ENCODE measurements around the gene ADAM23. TPM values are rescaled to one million over a fixed set of nuclear protein-coding genes. Genes with fewer than 3 reads are reported as not detected.

ADAM23 gene
- total and polyA plus RNA-seq, 2 experiments from 2014 or later = 1.8 to 4.4 TPM

- WGBS, 2 experiments (ENCODE audit: low coverage in 1 of 2, low lambda C conversion rate in 2 of 2, missing lambda C conversion rate in 2 of 2) = 84 to 85% methylated on average over 7 of the region's 7 CpGs
- H3K9ac ChIP-seq = no peak overlapping the region
- TF ChIP-seq EZH2 (IDR thresholded peaks at IDR 0.05; ENCODE audit: insufficient read depth, poor library complexity, severe bottlenecking) = no peak
- TF ChIP-seq EZH2phosphoT487 (IDR thresholded peaks at IDR 0.05; ENCODE audit: insufficient read depth, low read depth) = no peak
- no peaks in the 10 kb centered on the region for H3K4me1 ChIP-seq (ENCODE audit: insufficient read depth)
- no peak overlapping the region for H2AFZ ChIP-seq
- no peaks in the 10 kb centered on the region for H3K36me3 ChIP-seq (ENCODE audit: low read depth)
- H3K27me3 ChIP-seq (replicated peaks; ENCODE audit: insufficient read depth) = no peaks in the 10 kb centered on the region
- H3K9me3 ChIP-seq (ENCODE audit: low read depth) = no peaks in the 10 kb centered on the region
- no peak overlapping the region for H3K4me3 ChIP-seq
- no peak overlapping the region for H3K4me2 ChIP-seq (ENCODE audit: unreplicated experiment)
- no peak overlapping the region for H3K27ac ChIP-seq
- DNase-seq = no peak
- no peaks in the 10 kb centered on the region for H3K9me2 ChIP-seq (ENCODE audit: insufficient read depth)
- in situ Hi-C loops (cut with MboI) = no loop called here
- no peaks in the 10 kb centered on the region for H3K79me2 ChIP-seq (ENCODE audit: insufficient read depth)
- no peaks in the 10 kb centered on the region for H4K20me1 ChIP-seq (ENCODE audit: insufficient read depth)
- no peaks in the 10 kb centered on the region for H3F3A ChIP-seq (ENCODE audit: insufficient read depth)
Observed at GRCh38 chr2:206615417-206616089, 172.2 kb downstream of the ADAM23 start.

GRCh38 chr2:206616151-206616550 is 172.8 kb downstream of the ADAM23 start:
- Histone ChIP-seq H4K20me1 (ENCODE audit: insufficient read depth) (no peaks in the 10 kb centered on the region), H3K4me3 (no peak overlapping the region), H3K79me2 (ENCODE audit: insufficient read depth) (no peaks in the 10 kb centered on the region), H3F3A (ENCODE audit: insufficient read depth) (no peaks in the 10 kb centered on the region), H3K27ac (no peak overlapping the region), H3K4me2 (ENCODE audit: unreplicated experiment) (no peak overlapping the region), H2AFZ (no peak overlapping the region), H3K27me3 (replicated peaks; ENCODE audit: insufficient read depth) (no peaks in the 10 kb centered on the region), H3K9me2 (ENCODE audit: insufficient read depth) (no peaks in the 10 kb centered on the region), H3K9me3 (ENCODE audit: low read depth) (no peaks in the 10 kb centered on the region), H3K36me3 (ENCODE audit: low read depth) (no peaks in the 10 kb centered on the region), H3K4me1 (ENCODE audit: insufficient read depth) (no peaks in the 10 kb centered on the region), H3K9ac (no peak overlapping the region)
- no peak for DNase-seq
- TF ChIP-seq EZH2 (IDR thresholded peaks at IDR 0.05; ENCODE audit: insufficient read depth, poor library complexity, severe bottlenecking) (no peak), EZH2phosphoT487 (IDR thresholded peaks at IDR 0.05; ENCODE audit: insufficient read depth, low read depth) (no peak)
- WGBS, 2 experiments (ENCODE audit: low coverage in 1 of 2, low lambda C conversion rate in 2 of 2, missing lambda C conversion rate in 2 of 2) = 61 to 72% methylated on average over 2 of the region's 2 CpGs
- in situ Hi-C loops (cut with MboI) = no loop called here

GRCh38 chr2:206619011-206619410 is 175.7 kb downstream of the ADAM23 start:
- H3K27ac ChIP-seq = no peak overlapping the region
- no peak overlapping the region for H2AFZ ChIP-seq
- no peak overlapping the region for H3K4me3 ChIP-seq
- no peak overlapping the region for H3K9ac ChIP-seq
- DNase-seq = no peak
- H3K4me2 ChIP-seq (ENCODE audit: unreplicated experiment) = no peak overlapping the region
- H4K20me1 ChIP-seq (ENCODE audit: insufficient read depth) = no peaks in the 10 kb centered on the region
- no peaks in the 10 kb centered on the region for H3F3A ChIP-seq (ENCODE audit: insufficient read depth)
- in situ Hi-C loops (cut with MboI) = no loop called here
- H3K27me3 ChIP-seq (replicated peaks; ENCODE audit: insufficient read depth) = no peaks in the 10 kb centered on the region
- H3K79me2 ChIP-seq (ENCODE audit: insufficient read depth) = no peaks in the 10 kb centered on the region
- no peaks in the 10 kb centered on the region for H3K9me2 ChIP-seq (ENCODE audit: insufficient read depth)
- no peaks in the 10 kb centered on the region for H3K36me3 ChIP-seq (ENCODE audit: low read depth)
- no peaks in the 10 kb centered on the region for H3K9me3 ChIP-seq (ENCODE audit: low read depth)
- WGBS, 2 experiments (ENCODE audit: low coverage in 1 of 2, low lambda C conversion rate in 2 of 2, missing lambda C conversion rate in 2 of 2) = 76 to 84% methylated on average over 3 of the region's 3 CpGs
- no peaks in the 10 kb centered on the region for H3K4me1 ChIP-seq (ENCODE audit: insufficient read depth)
- TF ChIP-seq EZH2 (IDR thresholded peaks at IDR 0.05; ENCODE audit: insufficient read depth, poor library complexity, severe bottlenecking) = no peak
- no peak for TF ChIP-seq EZH2phosphoT487 (IDR thresholded peaks at IDR 0.05; ENCODE audit: insufficient read depth, low read depth)

- no peak overlapping the region for H2AFZ ChIP-seq
- no peaks in the 10 kb centered on the region for H3F3A ChIP-seq (ENCODE audit: insufficient read depth)
- H3K9me2 ChIP-seq (ENCODE audit: insufficient read depth) = no peaks in the 10 kb centered on the region
- in situ Hi-C loops (cut with MboI) = no loop called here
- H3K9ac ChIP-seq = no peak overlapping the region
- H3K4me2 ChIP-seq (ENCODE audit: unreplicated experiment) = no peak overlapping the region
- H3K36me3 ChIP-seq (ENCODE audit: low read depth) = no peaks in the 10 kb centered on the region
- no peaks in the 10 kb centered on the region for H3K79me2 ChIP-seq (ENCODE audit: insufficient read depth)
- no peak overlapping the region for H3K27ac ChIP-seq
- no peak overlapping the region for H3K4me3 ChIP-seq
- WGBS, 2 experiments (ENCODE audit: low coverage in 1 of 2, low lambda C conversion rate in 2 of 2, missing lambda C conversion rate in 2 of 2) = 8 to 12% methylated on average over 2 of the region's 2 CpGs
- no peak for TF ChIP-seq EZH2phosphoT487 (IDR thresholded peaks at IDR 0.05; ENCODE audit: insufficient read depth, low read depth)
- TF ChIP-seq EZH2 (IDR thresholded peaks at IDR 0.05; ENCODE audit: insufficient read depth, poor library complexity, severe bottlenecking) = no peak
- no peaks in the 10 kb centered on the region for H3K9me3 ChIP-seq (ENCODE audit: low read depth)
- H3K27me3 ChIP-seq (replicated peaks; ENCODE audit: insufficient read depth) = no peaks in the 10 kb centered on the region
- H3K4me1 ChIP-seq (ENCODE audit: insufficient read depth) = no peaks in the 10 kb centered on the region
- H4K20me1 ChIP-seq (ENCODE audit: insufficient read depth) = no peaks in the 10 kb centered on the region
- no peak for DNase-seq
Observed at GRCh38 chr2:206626108-206626507, 182.8 kb downstream of the ADAM23 start.

- Histone ChIP-seq H4K20me1 (ENCODE audit: insufficient read depth) (no peaks in the 10 kb centered on the region), H3K4me3 (no peak overlapping the region), H3K79me2 (ENCODE audit: insufficient read depth) (no peaks in the 10 kb centered on the region), H3K4me2 (ENCODE audit: unreplicated experiment) (no peak overlapping the region), H3K9ac (no peak overlapping the region), H3K27me3 (replicated peaks; ENCODE audit: insufficient read depth) (no peaks in the 10 kb centered on the region), H3K36me3 (ENCODE audit: low read depth) (no peaks in the 10 kb centered on the region), H3F3A (ENCODE audit: insufficient read depth) (no peaks in the 10 kb centered on the region), H3K27ac (no peak overlapping the region), H2AFZ (no peak overlapping the region), H3K9me2 (ENCODE audit: insufficient read depth) (no peaks in the 10 kb centered on the region), H3K9me3 (ENCODE audit: low read depth) (no peaks in the 10 kb centered on the region), H3K4me1 (ENCODE audit: insufficient read depth) (no peaks in the 10 kb centered on the region)
- TF ChIP-seq EZH2 (IDR thresholded peaks at IDR 0.05; ENCODE audit: insufficient read depth, poor library complexity, severe bottlenecking) (no peak), EZH2phosphoT487 (IDR thresholded peaks at IDR 0.05; ENCODE audit: insufficient read depth, low read depth) (no peak)
- in situ Hi-C loops (cut with MboI) = no loop called here
- DNase-seq = no peak
Observed at GRCh38 chr2:206627632-206628031, 184.3 kb downstream of the ADAM23 start.
